Glutamatergic neuron (in vitro differentiated cells): ENCODE measurements around the gene PHLDB3. TPM values are rescaled to one million over a fixed set of nuclear protein-coding genes. Genes with fewer than 3 reads are reported as not detected.

Experiments used
- DNase-seq: peaks from one replicate; pipeline ENCODE4 v3.0.0; 2022
- H3K27ac Mint-ChIP-seq: one replicate; pipeline ENCODE4 v1.8.0; 2020; ENCODE audit warnings: mild to moderate bottlenecking, mixed read lengths, inconsistent platforms; ENCODE audit not compliant: unreplicated experiment
- H3K27me3 Mint-ChIP-seq: one replicate; pipeline ENCODE4 v1.8.0; 2020; ENCODE audit warnings: mild to moderate bottlenecking, moderate library complexity, mixed read lengths, inconsistent platforms; ENCODE audit not compliant: unreplicated experiment
- H3K36me3 Mint-ChIP-seq: one replicate; pipeline ENCODE4 v1.8.0; 2020; ENCODE audit warnings: mild to moderate bottlenecking, mixed read lengths, inconsistent platforms; ENCODE audit not compliant: unreplicated experiment
- H3K4me1 Mint-ChIP-seq: one replicate; pipeline ENCODE4 v1.8.0; 2020; ENCODE audit warnings: mild to moderate bottlenecking, low read depth, mixed read lengths, inconsistent platforms; ENCODE audit not compliant: unreplicated experiment
- H3K4me3 Mint-ChIP-seq: one replicate; pipeline ENCODE4 v1.8.0; 2020; ENCODE audit warnings: mild to moderate bottlenecking, mixed read lengths, inconsistent platforms; ENCODE audit not compliant: unreplicated experiment
- H3K9me3 Mint-ChIP-seq: one replicate; pipeline ENCODE4 v1.8.0; 2020; ENCODE audit warnings: mild to moderate bottlenecking, moderate library complexity, mixed read lengths, inconsistent platforms; ENCODE audit not compliant: unreplicated experiment
- total RNA-seq: library from RNA; stranded (reverse); fragmentation: NEBNext Ultra II Directional; extraction: Animal tissue kit (Norgen Biotek cat#: 25700); gene quantifications from one replicate; pipeline ENCODE4 v1.2.1, GENCODE V29; 2021; ENCODE audit not compliant: unreplicated experiment
- TF ChIP-seq, protein P1 (sequence below): fragments of 200-600 bp; sonication (generic); IDR thresholded peaks from one replicate; pipeline ENCODE4 v1.5.0; 2021; ENCODE audit not compliant: partially characterized antibody, unreplicated experiment

PHLDB3 gene
- total RNA-seq, 1 donor from 2014 or later = 6.8 TPM

DNA sequence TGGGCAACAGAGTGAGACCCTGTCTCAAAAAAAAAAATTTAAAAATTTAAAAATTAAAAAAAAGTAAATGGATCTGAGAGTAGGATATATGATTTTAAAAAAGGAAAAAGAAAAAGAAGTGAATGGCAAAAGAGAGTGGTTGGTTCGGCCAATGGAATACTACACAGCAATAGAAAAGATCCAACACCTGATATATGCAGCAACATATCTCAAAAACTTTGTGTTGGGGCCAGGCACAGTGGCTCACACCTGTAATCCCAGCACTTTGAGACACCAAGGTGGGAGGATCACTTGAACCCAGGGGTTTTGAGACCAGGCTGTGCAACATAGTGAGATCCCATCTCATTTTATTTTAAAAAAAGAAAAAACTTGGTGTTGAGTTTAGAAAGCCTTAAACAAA is 37.8 kb downstream of the PHLDB3 start:
- Mint-ChIP-seq H3K9me3 (peaks cover 2% of the 10 kb centered on the region), H3K36me3 (no peaks in the 10 kb centered on the region), H3K27me3 (peaks cover 8% of the 10 kb centered on the region), H3K27ac (no peak overlapping the region), H3K4me3 (no peak overlapping the region), H3K4me1 (no peaks in the 10 kb centered on the region)
- no peak for DNase-seq
- TF ChIP-seq, protein P1, sequence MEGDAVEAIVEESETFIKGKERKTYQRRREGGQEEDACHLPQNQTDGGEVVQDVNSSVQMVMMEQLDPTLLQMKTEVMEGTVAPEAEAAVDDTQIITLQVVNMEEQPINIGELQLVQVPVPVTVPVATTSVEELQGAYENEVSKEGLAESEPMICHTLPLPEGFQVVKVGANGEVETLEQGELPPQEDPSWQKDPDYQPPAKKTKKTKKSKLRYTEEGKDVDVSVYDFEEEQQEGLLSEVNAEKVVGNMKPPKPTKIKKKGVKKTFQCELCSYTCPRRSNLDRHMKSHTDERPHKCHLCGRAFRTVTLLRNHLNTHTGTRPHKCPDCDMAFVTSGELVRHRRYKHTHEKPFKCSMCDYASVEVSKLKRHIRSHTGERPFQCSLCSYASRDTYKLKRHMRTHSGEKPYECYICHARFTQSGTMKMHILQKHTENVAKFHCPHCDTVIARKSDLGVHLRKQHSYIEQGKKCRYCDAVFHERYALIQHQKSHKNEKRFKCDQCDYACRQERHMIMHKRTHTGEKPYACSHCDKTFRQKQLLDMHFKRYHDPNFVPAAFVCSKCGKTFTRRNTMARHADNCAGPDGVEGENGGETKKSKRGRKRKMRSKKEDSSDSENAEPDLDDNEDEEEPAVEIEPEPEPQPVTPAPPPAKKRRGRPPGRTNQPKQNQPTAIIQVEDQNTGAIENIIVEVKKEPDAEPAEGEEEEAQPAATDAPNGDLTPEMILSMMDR = no peak

DNA sequence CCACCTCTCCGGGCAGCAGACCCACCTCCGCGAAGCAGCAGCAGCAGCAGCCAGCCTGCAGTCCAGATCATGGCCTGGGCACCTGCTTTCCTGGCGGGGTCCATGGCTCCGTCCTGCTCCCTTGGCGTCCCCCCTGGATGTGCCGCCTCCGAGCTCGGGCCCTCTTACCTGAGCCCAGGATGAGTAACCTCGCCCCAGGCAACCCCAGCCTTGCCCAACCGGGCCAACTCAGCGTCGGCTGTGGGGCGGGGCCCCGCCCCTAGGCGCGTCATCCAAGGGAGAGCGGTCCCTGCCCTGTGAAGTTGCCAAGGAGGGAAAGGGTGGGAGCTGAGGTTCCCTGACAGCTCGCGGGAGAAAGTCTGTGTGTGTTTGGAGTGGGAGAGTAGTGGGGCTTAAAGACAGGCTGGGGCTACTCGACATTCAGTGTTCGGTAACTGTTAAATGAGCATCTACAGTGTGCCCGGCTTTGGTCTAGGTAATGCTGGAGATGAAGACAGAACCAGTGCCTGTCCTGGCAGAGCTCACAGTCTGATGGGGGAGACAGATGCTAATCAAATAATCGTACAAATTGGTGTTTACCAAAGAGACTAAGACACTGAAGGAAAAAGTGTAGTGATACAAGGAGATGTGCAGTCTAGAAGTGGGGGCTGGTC is 39.0 kb downstream of the PHLDB3 start, which contains the start of gene LYPD3:
TSS of gene LYPD3 (minus strand) at position 141 of the 653 bp plus-strand sequence. CDS start at position 104, 37 bp downstream.
- peaks cover 2% of the 10 kb centered on the region for H3K9me3 Mint-ChIP-seq
- TF ChIP-seq, protein P1 = no peak
- DNase-seq = no peak
- no peaks in the 10 kb centered on the region for H3K36me3 Mint-ChIP-seq
- H3K4me1 Mint-ChIP-seq = no peaks in the 10 kb centered on the region
- no peak within 1 kb of the TSS for H3K27ac Mint-ChIP-seq
- H3K27me3 Mint-ChIP-seq = peaks cover 10% of the 10 kb centered on the region
- H3K4me3 Mint-ChIP-seq = peak within 1 kb of the TSS; percentile 98

DNA sequence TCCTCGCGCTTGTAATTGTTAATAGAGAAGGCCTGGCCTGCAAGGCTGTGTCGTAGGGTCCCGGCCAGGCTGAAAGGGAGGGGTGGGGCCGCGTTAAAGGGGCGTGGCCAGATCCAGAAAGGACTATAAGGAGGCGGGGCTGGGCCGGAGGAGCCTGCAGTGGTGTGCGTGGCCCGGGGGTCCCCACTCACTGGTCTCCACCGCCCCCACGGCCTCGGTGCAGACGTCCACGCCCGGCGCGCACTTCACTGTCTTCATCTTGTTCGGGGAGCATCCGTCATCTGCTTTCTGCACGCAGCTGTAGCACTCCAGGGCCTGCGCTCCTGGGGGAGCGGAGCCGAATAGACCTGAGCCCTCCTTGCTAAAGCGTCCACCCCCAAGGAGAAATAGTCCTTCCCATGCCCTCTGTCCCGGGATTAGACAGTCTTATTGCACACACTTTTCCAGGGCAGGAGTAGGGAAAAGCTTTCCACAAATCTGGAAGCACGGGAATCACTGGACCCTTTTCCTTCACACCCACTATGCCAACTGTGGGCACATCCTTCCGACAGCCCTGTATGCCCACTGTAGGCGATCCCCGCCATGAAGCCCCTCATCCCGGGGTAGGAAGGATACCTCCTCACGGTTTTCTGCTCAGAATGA is 40.3 kb downstream of the PHLDB3 start:
- TF ChIP-seq, protein P1 = no peak
- Mint-ChIP-seq H3K4me3 (peak overlapping the region; percentile 98), H3K9me3 (peaks cover 2% of the 10 kb centered on the region), H3K4me1 (no peaks in the 10 kb centered on the region), H3K27me3 (peaks cover 10% of the 10 kb centered on the region), H3K36me3 (no peaks in the 10 kb centered on the region), H3K27ac (peak overlapping the region; percentile 73)
- DNase-seq = peak; percentile 75

DNA sequence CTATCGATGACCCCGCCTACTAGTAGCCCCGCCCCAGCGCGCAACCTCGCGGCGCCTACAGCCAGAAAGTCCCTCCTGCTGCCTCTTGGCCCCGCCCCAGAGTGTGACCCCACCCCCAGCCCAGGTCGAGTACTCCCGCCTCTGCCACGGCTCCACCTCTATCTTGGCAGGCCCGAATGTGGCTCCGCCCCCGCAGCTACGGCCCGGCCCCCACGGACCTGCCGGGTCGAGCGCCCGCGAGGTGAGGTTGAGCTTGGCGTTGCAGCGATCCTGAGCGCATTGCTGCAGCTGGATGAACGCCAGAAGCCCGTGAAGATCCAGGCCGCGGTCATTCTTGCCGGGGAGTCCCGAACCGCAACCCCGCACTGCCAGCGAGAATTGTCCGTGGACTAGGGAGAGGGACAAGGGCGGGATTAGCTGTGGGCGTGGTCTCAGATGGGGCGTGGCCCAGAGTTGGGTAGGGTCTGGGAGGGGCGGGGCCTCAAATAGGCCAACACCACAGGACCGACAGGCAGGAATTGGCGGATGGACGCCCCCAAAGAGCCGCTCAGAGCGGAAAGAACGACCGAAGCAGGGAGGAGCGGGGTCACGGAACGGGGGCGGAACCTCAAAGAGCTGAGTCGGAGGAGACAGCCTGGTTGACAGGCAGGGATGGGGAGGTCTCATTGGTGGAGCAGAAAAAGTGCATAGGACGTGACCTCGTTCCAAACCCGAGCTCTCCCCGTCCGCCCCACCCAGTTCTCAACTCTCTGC is 41.0 kb downstream of the PHLDB3 start:
- Mint-ChIP-seq H3K4me3 (peak overlapping the region; percentile 98), H3K36me3 (no peaks in the 10 kb centered on the region), H3K27ac (peak overlapping the region; percentile 73), H3K4me1 (no peaks in the 10 kb centered on the region), H3K9me3 (peaks cover 2% of the 10 kb centered on the region), H3K27me3 (peaks cover 10% of the 10 kb centered on the region)
- DNase-seq = peak; percentile 97
- TF ChIP-seq, protein P1 = no peak
